ENCODE data around the gene S1PR2. TPM values are rescaled to one million over a fixed set of nuclear protein-coding genes. Genes with fewer than 3 reads are reported as not detected.
A peak's percentile ranks its signal among the peaks of the same experiment; 100 is the strongest.

Gene S1PR2
- total and polyA plus RNA-seq, 9 of the 15 experiments (the other 6 are each of a cell fraction or from before 2014, with no cell fraction given): 1.5 to 3.9 (median 2.0) TPM

GRCh38 chr19:10194500-10195198 is 36.5 kb downstream of the S1PR2 start, which contains the start of gene DNMT1 (continued):
- peak; percentile 100 for TF ChIP-seq JUND (IDR thresholded peaks at IDR 0.05; ENCODE audit: borderline replicate concordance, low read depth, low read length)
- TF ChIP-seq JUND (tag; IDR thresholded peaks at IDR 0.05; ENCODE audit: borderline replicate concordance, low read depth, low read length): no peak; the same call in 2 of the 3 replicates
- no peak for TF ChIP-seq STAG1 (CRISPR knock-in tag; IDR thresholded peaks at IDR 0.05; ENCODE audit: borderline replicate concordance)
- no peak for TF ChIP-seq ESRRA (IDR thresholded peaks at IDR 0.05; ENCODE audit: borderline replicate concordance, low read depth)
- no peak for TF ChIP-seq HMG20B (CRISPR knock-in tag; IDR thresholded peaks at IDR 0.05)
- 0 out of 2 replicates have a peak, but pooled peaks have one; percentile 28 for TF ChIP-seq PKNOX1 (IDR thresholded peaks at IDR 0.05)
- TF ChIP-seq ZNF511 (CRISPR knock-in tag; IDR thresholded peaks at IDR 0.05): peak; percentile 30; the same call in 1 of the 2 replicates
- no peak for TF ChIP-seq MBD1 (CRISPR knock-in tag; IDR thresholded peaks at IDR 0.05)
- no peak for TF ChIP-seq FOXM1 (IDR thresholded peaks at IDR 0.05; ENCODE audit: low read depth)
- no peak; the same call in 1 of the 2 replicates for TF ChIP-seq FOXM1 (CRISPR knock-in tag; IDR thresholded peaks at IDR 0.05; ENCODE audit: low read depth)
- peak; percentile 92 for TF ChIP-seq GABPB1 (CRISPR knock-in tag; IDR thresholded peaks at IDR 0.05)
- no peak for TF ChIP-seq IFI16 (CRISPR knock-in tag; IDR thresholded peaks at IDR 0.05)
- TF ChIP-seq ZNF76 (CRISPR knock-in tag; IDR thresholded peaks at IDR 0.05; ENCODE audit: borderline replicate concordance): no peak; the same call in 1 of the 2 replicates
- TF ChIP-seq ZNF316 (IDR thresholded peaks at IDR 0.05): peak; percentile 6; the same call in 1 of the 2 replicates
- no peak for TF ChIP-seq ZNF318 (IDR thresholded peaks at IDR 0.05; ENCODE audit: borderline replicate concordance in 1 of 2, low read depth in 1 of 2)
- no peak for TF ChIP-seq DMBX1 (CRISPR knock-in tag; IDR thresholded peaks at IDR 0.05; ENCODE audit: borderline replicate concordance)
- TF ChIP-seq ZNF77 (CRISPR knock-in tag; IDR thresholded peaks at IDR 0.05): no peak

Data from K562 (cell line).